ENCODE results near the gene GET4.

The GET4 gene

DNA sequence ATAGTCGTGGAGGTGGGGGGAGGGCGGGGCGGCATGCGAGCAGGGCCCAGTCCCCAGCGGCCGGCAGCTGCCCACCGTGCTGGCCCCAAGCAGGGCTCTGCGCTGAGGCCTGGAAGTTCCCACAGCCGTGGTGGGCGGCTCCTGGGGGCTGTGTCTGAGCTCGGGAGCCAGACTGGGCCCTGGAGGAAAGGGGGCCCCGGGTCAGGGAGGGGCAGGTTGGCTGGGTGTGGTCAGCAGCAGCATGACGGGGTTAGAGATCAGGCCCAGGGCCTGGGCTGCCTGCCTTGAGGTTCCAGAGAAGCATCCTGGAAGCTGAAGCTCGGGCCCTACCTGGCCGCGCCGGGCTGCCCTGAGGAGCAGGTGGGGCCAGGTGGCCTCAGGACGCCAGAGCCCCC is 22.1 kb downstream of the GET4 start:
- Histone ChIP-seq H3K9me3 (ENCODE audit: control insufficient read depth in 2 of 2, low read length in 2 of 2) (no peaks in the 10 kb centered on the region), H3K27me3 (ENCODE audit: control insufficient read depth in 2 of 2, insufficient read depth in 2 of 2, low read length in 2 of 2) (no peaks in the 10 kb centered on the region), H3K4me1 (ENCODE audit: control insufficient read depth in 2 of 2, insufficient read depth in 2 of 2, low read length in 2 of 2) (peaks cover 6 to 14% of the 10 kb centered on the region in 2 donors), H3K9ac (ENCODE audit: low read depth in 1 of 2, low read length in 2 of 2) (no peak overlapping the region), H3K27ac (ENCODE audit: low read depth in 2 of 2, low read length in 2 of 2) (no peak overlapping the region), H3K36me3 (ENCODE audit: control insufficient read depth in 2 of 2, insufficient read depth in 2 of 2, low read length in 2 of 2) (peaks cover 52 to 67% of the 10 kb centered on the region in 2 donors), H3K4me3 (ENCODE audit: low read length in 2 of 2) (no peak overlapping the region)

DNA sequence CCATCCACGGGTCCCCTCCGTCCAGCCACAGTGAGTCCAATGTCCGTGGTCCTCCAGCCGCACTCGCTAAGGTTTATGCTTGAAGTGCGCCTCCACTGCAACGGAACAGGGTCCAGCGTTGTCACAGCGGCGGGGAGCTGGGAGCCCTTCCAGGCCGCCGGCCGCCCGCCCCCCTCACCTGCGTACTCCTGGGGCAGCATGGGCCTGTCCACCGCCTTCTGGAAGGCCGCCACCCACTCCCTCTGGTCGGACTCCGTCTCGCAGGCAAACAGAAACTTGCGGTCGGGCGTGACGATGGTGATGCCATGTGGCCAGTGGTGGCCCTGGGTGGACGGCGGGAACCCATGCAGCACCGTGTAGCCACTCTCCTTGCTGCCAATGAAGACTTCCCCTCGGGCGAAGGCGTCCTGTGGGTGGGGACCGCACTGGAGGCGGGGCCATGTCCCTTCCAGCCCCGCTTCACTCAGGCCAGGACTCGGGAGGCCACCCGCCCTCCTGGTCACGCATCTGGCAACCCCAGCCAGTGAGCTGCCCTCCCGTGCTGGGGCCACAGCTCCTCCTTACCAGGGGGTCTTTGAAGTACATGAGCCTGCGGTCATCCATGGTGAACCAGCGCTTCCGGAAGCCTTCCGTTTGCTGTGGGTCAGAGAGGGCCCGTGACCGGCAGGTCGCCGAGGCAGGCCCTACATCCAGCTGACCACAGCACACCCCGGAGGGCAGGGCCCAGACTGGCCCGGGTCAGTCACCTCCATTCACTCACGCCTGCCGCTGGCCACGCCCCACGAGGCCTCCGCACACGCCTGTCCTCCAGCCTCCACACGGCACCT is 22.7 kb downstream of the GET4 start:
- H3K27me3 ChIP-seq (ENCODE audit: control insufficient read depth in 2 of 2, insufficient read depth in 2 of 2, low read length in 2 of 2), result no peaks in the 10 kb centered on the region
- H3K4me3 ChIP-seq (ENCODE audit: low read length in 2 of 2), result no peak overlapping the region
- H3K9me3 ChIP-seq (ENCODE audit: control insufficient read depth in 2 of 2, low read length in 2 of 2), result no peaks in the 10 kb centered on the region
- peaks cover 6 to 14% of the 10 kb centered on the region in 2 donors for H3K4me1 ChIP-seq (ENCODE audit: control insufficient read depth in 2 of 2, insufficient read depth in 2 of 2, low read length in 2 of 2)
- no peak overlapping the region for H3K27ac ChIP-seq (ENCODE audit: low read depth in 2 of 2, low read length in 2 of 2)
- H3K36me3 ChIP-seq (ENCODE audit: control insufficient read depth in 2 of 2, insufficient read depth in 2 of 2, low read length in 2 of 2), result peaks cover 49 to 62% of the 10 kb centered on the region in 2 donors
- no peak overlapping the region for H3K9ac ChIP-seq (ENCODE audit: low read depth in 1 of 2, low read length in 2 of 2)

DNA sequence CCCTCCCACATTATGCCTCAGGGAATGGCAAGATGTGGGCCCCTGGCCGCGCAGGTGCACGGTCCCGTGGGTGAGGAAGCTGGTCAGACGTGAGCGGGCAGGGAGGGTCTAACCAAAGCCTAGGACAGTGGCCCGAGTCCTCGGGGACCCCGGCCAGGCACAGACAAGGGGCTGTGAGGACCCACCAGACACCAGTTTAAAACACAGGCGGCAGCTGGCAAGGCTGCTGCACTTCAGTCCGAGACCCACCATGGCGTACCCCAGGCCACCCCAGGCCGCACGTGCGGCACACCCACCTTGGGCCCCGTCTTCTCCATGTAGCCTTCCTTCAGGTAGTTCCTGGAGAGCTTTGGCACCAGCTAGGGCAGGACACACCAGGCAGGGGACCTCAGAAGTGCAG is 23.5 kb downstream of the GET4 start:
- Histone ChIP-seq H3K36me3 (ENCODE audit: control insufficient read depth in 2 of 2, insufficient read depth in 2 of 2, low read length in 2 of 2) (peaks cover 45 to 59% of the 10 kb centered on the region in 2 donors), H3K4me1 (ENCODE audit: control insufficient read depth in 2 of 2, insufficient read depth in 2 of 2, low read length in 2 of 2) (peaks cover 6 to 17% of the 10 kb centered on the region in 2 donors), H3K4me3 (ENCODE audit: low read length in 2 of 2) (no peak overlapping the region), H3K27me3 (ENCODE audit: control insufficient read depth in 2 of 2, insufficient read depth in 2 of 2, low read length in 2 of 2) (no peaks in the 10 kb centered on the region), H3K9me3 (ENCODE audit: control insufficient read depth in 2 of 2, low read length in 2 of 2) (no peaks in the 10 kb centered on the region), H3K9ac (ENCODE audit: low read depth in 1 of 2, low read length in 2 of 2) (no peak overlapping the region), H3K27ac (ENCODE audit: low read depth in 2 of 2, low read length in 2 of 2) (no peak overlapping the region)

DNA sequence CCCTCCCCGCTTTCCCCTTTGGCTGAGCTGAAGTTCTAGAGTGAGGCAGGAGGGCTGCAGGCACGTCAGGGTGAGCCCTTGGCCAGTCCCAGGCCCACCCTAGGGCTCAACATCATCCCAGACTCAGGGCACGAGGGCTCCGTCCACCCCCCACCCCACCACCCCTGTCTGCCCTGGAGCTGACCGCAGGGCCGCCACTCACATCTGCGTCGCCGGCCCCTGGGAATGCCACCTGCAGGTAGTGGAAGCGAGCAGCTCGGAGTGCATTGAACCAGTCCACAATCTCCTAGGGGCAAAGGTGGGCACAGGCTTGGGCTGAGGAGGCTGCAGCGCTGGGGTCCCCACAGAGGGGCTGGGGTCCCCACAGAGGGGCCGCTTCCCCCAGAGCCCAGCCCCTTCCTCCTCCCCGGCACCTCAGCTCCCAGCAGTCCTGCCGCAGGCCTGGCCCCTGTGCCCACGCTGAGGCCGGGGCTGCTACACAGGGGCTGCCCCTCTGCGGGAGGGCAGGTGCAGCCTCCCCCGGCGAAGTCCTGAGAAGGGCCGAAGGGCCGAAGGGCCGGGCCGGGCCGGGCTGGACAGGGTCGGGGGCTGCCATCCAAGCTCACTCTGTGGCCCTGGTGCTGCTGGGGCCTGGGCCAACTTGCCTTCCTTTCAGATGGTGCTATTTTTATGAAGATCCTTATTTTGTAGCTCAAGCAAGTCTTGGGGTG is 24.1 kb downstream of the GET4 start:
- H3K27ac ChIP-seq (ENCODE audit: low read depth in 2 of 2, low read length in 2 of 2), result peak overlapping the region; percentile 67 to 81

DNA sequence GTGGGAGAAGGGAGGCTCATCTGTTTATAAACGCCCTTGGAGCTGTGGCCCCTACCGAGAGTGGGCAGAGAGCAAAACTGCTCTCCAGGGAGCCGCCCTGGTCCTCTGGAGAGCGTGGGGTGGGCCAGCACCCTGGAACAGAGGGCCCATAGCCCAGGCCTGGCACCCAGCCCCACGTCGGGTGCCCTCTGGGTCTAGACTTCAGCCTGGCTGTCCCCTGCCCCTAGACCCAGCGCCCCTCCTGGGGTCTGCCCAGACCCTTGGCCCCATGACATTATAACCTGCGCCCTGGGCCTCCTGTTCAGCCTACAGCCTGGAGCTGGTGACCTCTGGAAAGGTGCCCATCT is 24.7 kb downstream of the GET4 start:
- Histone ChIP-seq H3K9me3 (ENCODE audit: control insufficient read depth in 2 of 2, low read length in 2 of 2) (no peaks in the 10 kb centered on the region), H3K4me3 (ENCODE audit: low read length in 2 of 2) (no peak overlapping the region), H3K4me1 (ENCODE audit: control insufficient read depth in 2 of 2, insufficient read depth in 2 of 2, low read length in 2 of 2) (peaks cover 6 to 17% of the 10 kb centered on the region in 2 donors), H3K9ac (ENCODE audit: low read depth in 1 of 2, low read length in 2 of 2) (peak overlapping the region in 1 of 2 donors; percentile 54), H3K36me3 (ENCODE audit: control insufficient read depth in 2 of 2, insufficient read depth in 2 of 2, low read length in 2 of 2) (peaks cover 33 to 47% of the 10 kb centered on the region in 2 donors), H3K27ac (ENCODE audit: low read depth in 2 of 2, low read length in 2 of 2) (peak overlapping the region; percentile 67 to 81), H3K27me3 (ENCODE audit: control insufficient read depth in 2 of 2, insufficient read depth in 2 of 2, low read length in 2 of 2) (no peaks in the 10 kb centered on the region)

More for the DNA sequence above, 24.1 kb downstream of the GET4 start:
- peak overlapping the region in 1 of 2 donors; percentile 54 for H3K9ac ChIP-seq (ENCODE audit: low read depth in 1 of 2, low read length in 2 of 2)
- no peaks in the 10 kb centered on the region for H3K9me3 ChIP-seq (ENCODE audit: control insufficient read depth in 2 of 2, low read length in 2 of 2)
- H3K36me3 ChIP-seq (ENCODE audit: control insufficient read depth in 2 of 2, insufficient read depth in 2 of 2, low read length in 2 of 2), result peaks cover 38 to 52% of the 10 kb centered on the region in 2 donors
- H3K27me3 ChIP-seq (ENCODE audit: control insufficient read depth in 2 of 2, insufficient read depth in 2 of 2, low read length in 2 of 2), result no peaks in the 10 kb centered on the region
- H3K4me3 ChIP-seq (ENCODE audit: low read length in 2 of 2), result no peak overlapping the region
- H3K4me1 ChIP-seq (ENCODE audit: control insufficient read depth in 2 of 2, insufficient read depth in 2 of 2, low read length in 2 of 2), result peaks cover 6 to 17% of the 10 kb centered on the region in 2 donors

DNA sequence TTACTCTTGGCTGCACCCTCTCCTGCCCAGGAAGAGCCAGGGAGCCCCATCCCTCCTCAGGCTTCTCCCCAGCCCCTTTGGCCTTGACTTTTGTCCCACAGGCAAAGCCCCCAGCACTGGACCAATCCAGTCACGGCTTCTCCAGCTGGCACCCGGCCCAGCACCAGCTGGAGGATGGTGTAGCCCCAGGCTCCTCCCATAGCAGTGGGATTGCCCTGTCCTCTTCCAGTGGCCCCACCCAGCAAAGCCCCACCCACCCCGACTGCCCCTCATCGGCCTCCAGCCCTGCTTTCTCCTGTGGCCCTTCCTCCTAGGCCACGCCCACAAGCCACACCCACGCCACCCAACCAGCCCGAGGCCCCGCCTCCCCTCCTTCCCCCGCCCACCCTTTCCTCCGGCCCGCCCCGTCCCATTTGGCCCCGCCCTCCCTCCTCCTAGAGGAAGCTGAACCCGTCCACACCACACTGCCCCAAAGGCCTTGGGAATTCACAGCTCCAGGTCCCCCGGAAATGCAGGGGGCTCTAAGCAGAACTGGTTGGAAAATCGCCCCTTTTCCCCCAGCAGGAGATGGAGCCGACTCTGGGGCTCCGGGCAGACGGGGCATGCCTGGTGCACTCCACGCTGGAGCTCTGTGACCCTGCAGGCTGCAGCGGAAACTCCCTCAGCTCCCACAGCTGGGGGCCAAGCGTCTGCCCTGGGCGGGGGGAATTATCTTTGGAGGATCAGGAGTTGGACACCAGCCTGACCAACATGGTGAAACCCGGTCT is 25.2 kb downstream of the GET4 start:
- H3K9ac ChIP-seq (ENCODE audit: low read depth in 1 of 2, low read length in 2 of 2), result peak overlapping the region in 1 of 2 donors; percentile 54
- H3K4me3 ChIP-seq (ENCODE audit: low read length in 2 of 2), result no peak overlapping the region
- H3K4me1 ChIP-seq (ENCODE audit: control insufficient read depth in 2 of 2, insufficient read depth in 2 of 2, low read length in 2 of 2), result peaks cover 6 to 17% of the 10 kb centered on the region in 2 donors
- H3K9me3 ChIP-seq (ENCODE audit: control insufficient read depth in 2 of 2, low read length in 2 of 2), result no peaks in the 10 kb centered on the region
- H3K36me3 ChIP-seq (ENCODE audit: control insufficient read depth in 2 of 2, insufficient read depth in 2 of 2, low read length in 2 of 2), result peaks cover 27 to 41% of the 10 kb centered on the region in 2 donors
- no peaks in the 10 kb centered on the region for H3K27me3 ChIP-seq (ENCODE audit: control insufficient read depth in 2 of 2, insufficient read depth in 2 of 2, low read length in 2 of 2)
- H3K27ac ChIP-seq (ENCODE audit: low read depth in 2 of 2, low read length in 2 of 2), result peak overlapping the region; percentile 67 to 81

DNA sequence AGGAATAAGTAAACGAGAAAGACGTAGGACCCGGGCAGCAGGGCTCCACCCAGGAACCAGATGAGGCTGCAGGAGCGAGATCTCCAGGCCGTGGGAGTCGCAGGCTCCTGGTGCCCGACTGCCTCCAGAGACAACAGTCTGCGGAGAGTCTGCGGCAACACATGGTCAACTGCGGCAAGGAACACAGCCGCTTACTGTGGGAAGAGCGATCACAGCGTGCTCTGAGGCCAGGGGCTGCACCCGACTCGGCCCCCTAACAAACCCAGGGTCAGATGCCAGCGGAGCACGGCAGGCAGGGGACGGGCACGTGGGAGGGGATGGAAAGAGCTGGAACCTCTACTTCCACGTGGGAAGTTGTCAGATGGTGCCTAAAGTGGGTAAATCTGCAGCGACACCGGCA is 26.6 kb downstream of the GET4 start:
- Histone ChIP-seq H3K36me3 (ENCODE audit: control insufficient read depth in 2 of 2, insufficient read depth in 2 of 2, low read length in 2 of 2) (peaks cover 17 to 31% of the 10 kb centered on the region in 2 donors), H3K27me3 (ENCODE audit: control insufficient read depth in 2 of 2, insufficient read depth in 2 of 2, low read length in 2 of 2) (no peaks in the 10 kb centered on the region)

DNA sequence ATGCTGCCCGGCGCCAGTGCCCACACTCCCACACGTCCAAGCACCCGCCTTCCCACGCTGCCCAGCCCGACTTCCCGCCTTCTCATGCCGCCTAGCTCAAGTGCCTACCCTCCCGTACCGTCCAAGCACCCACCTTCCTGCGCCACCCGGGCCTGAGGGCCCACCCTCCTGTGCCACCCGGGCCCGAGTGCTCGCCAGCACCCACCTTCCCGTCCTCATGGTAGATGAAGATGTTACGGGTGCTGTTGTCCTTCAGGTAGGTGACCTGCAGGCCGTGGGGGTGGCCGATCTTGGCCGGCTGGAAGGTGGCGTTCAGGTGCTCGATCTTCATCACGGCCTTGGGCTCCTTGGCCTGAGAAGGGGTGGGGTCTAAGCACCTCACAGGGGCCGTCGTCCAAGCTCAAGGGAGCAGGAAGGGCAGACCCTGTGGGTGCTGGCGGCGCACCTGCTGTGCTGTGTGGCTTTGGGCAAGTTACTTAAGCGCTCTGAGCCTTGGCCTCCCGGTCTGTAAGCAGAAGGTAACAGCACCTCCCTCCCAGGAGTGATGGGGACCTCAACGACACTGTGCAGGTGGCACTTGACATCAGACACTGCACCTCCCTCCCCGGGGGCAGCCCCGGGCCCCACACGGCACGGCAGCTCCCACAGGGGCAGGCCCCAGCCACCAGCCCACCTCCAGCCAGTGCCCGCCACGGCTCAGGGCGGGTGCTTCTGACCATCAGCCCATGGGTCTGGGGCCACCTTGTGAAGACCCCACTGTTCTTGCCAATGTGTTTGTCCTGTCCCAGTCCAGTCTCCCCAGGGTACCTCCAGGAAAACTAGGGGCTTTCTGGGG is 27.8 kb downstream of the GET4 start:
- Histone ChIP-seq H3K4me1 (ENCODE audit: control insufficient read depth in 2 of 2, insufficient read depth in 2 of 2, low read length in 2 of 2) (peaks cover 9 to 17% of the 10 kb centered on the region in 2 donors), H3K36me3 (ENCODE audit: control insufficient read depth in 2 of 2, insufficient read depth in 2 of 2, low read length in 2 of 2) (peaks cover 14 to 22% of the 10 kb centered on the region in 2 donors), H3K9ac (ENCODE audit: low read depth in 1 of 2, low read length in 2 of 2) (no peak overlapping the region), H3K27me3 (ENCODE audit: control insufficient read depth in 2 of 2, insufficient read depth in 2 of 2, low read length in 2 of 2) (no peaks in the 10 kb centered on the region), H3K4me3 (ENCODE audit: low read length in 2 of 2) (no peak overlapping the region), H3K9me3 (ENCODE audit: control insufficient read depth in 2 of 2, low read length in 2 of 2) (no peaks in the 10 kb centered on the region), H3K27ac (ENCODE audit: low read depth in 2 of 2, low read length in 2 of 2) (no peak overlapping the region)

More for the DNA sequence above, 26.6 kb downstream of the GET4 start:
- no peak overlapping the region for H3K27ac ChIP-seq (ENCODE audit: low read depth in 2 of 2, low read length in 2 of 2)
- H3K9ac ChIP-seq (ENCODE audit: low read depth in 1 of 2, low read length in 2 of 2), result no peak overlapping the region
- H3K9me3 ChIP-seq (ENCODE audit: control insufficient read depth in 2 of 2, low read length in 2 of 2), result no peaks in the 10 kb centered on the region
- no peak overlapping the region for H3K4me3 ChIP-seq (ENCODE audit: low read length in 2 of 2)
- peaks cover 6 to 17% of the 10 kb centered on the region in 2 donors for H3K4me1 ChIP-seq (ENCODE audit: control insufficient read depth in 2 of 2, insufficient read depth in 2 of 2, low read length in 2 of 2)

DNA sequence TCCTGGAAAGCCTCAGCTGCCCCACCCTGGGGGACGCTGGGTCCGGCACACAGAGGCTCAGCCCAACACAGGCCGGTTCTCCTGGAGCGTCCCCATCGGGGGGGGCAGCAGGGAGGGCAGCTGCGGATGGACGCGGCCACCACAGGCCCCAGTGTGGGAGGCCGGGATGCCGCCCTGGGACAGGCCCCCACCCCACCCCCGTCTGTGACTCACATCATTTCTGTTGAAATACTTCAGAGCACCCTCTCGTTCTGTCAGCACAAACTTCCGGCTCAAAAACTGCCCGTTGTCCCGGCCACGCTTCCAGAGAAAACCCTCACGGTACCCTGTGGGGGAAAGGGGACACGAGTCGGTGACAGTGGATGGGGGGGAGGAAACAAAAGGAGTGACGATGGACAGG is 28.5 kb downstream of the GET4 start:
- peaks cover 15 to 23% of the 10 kb centered on the region in 2 donors for H3K4me1 ChIP-seq (ENCODE audit: control insufficient read depth in 2 of 2, insufficient read depth in 2 of 2, low read length in 2 of 2)
- no peaks in the 10 kb centered on the region for H3K27me3 ChIP-seq (ENCODE audit: control insufficient read depth in 2 of 2, insufficient read depth in 2 of 2, low read length in 2 of 2)
- no peaks in the 10 kb centered on the region for H3K9me3 ChIP-seq (ENCODE audit: control insufficient read depth in 2 of 2, low read length in 2 of 2)
- no peak overlapping the region for H3K9ac ChIP-seq (ENCODE audit: low read depth in 1 of 2, low read length in 2 of 2)
- H3K4me3 ChIP-seq (ENCODE audit: low read length in 2 of 2), result no peak overlapping the region
- peaks cover 9 to 14% of the 10 kb centered on the region in 2 donors for H3K36me3 ChIP-seq (ENCODE audit: control insufficient read depth in 2 of 2, insufficient read depth in 2 of 2, low read length in 2 of 2)
- no peak overlapping the region for H3K27ac ChIP-seq (ENCODE audit: low read depth in 2 of 2, low read length in 2 of 2)

Data from mucosa of rectum (tissue), 2 donors.